GM12878 (cell line): Measurements from ENCODE around the gene RPLP2.

ENCODE experiments used
- CTCF ChIP-seq, 3 experiments: IDR thresholded peaks in 2 of 3; conservative IDR thresholded peaks in 1 of 3; 2 replicates each; pipeline ENCODE4 v1.5.1; 2011; ENCODE audit warnings: low read depth in 3 of 3, low read length in 3 of 3, mild to moderate bottlenecking in 3 of 3, control low read depth in 2 of 3, moderate library complexity in 2 of 3, inconsistent platforms in 1 of 3, mixed read lengths in 1 of 3; ENCODE audit not compliant: control insufficient read depth in 2 of 3, insufficient read depth in 1 of 3; ENCODE audit errors: extremely low read depth in 1 of 3
- EZH2 ChIP-seq: IDR thresholded peaks from 2 replicates; pipeline ENCODE4 v1.6.1; 2012; ENCODE audit warnings: low read depth, mild to moderate bottlenecking, control low read depth, inconsistent platforms, low read length, borderline replicate concordance; ENCODE audit not compliant: control insufficient read depth
- KDM1A ChIP-seq: fragments of 200-600 bp; sonication (generic); IDR thresholded peaks from 2 replicates; pipeline ENCODE4 v1.6.1; 2016; ENCODE audit warnings: borderline replicate concordance
- POLR2A ChIP-seq: IDR thresholded peaks from 2 replicates; pipeline ENCODE4 v1.6.1; 2011; ENCODE audit warnings: low read depth, mild to moderate bottlenecking, low read length
- RAD21 ChIP-seq: IDR thresholded peaks from 2 replicates; pipeline ENCODE4 v1.6.1; 2011; ENCODE audit warnings: mild to moderate bottlenecking, low read depth, low read length, moderate library complexity; ENCODE audit not compliant: insufficient read depth
- TARDBP ChIP-seq: IDR thresholded peaks from 2 replicates; pipeline ENCODE4 v1.6.1; 2016; ENCODE audit warnings: borderline replicate concordance
- ZBTB33 ChIP-seq: fragments of 450-650 bp; IDR thresholded peaks from 2 replicates; pipeline ENCODE4 v1.6.1; 2017; ENCODE audit warnings: mild to moderate bottlenecking

GRCh38 chr11:837990-838307 is 28.2 kb downstream of the RPLP2 start:
- TF ChIP-seq CTCF (IDR thresholded peaks at IDR 0.05 in 2 of 3, conservative IDR thresholded peaks at IDR 0.05 in 1 of 3; ENCODE audit: control insufficient read depth in 2 of 3, extremely low read depth in 1 of 3, insufficient read depth in 1 of 3, low read depth in 3 of 3, low read length in 3 of 3) (no peak), RAD21 (no peak), TARDBP (no peak), ZBTB33 (no peak), EZH2 (no peak), KDM1A (no peak), POLR2A (peak; percentile 34)
